ENCODE results near the gene ALMS1. TPM values are rescaled to one million over a fixed set of nuclear protein-coding genes. Genes with fewer than 3 reads are reported as not detected.
"Not testable (repeated sequence)": the region's sequence is repeated elsewhere in the genome, so short reads cannot be mapped to it uniquely, and the experiment has no call there.

ALMS1 gene
- total RNA-seq, 5 donors from 2014 or later (not counting 1 experiment from before 2014, with no cell fraction given): 25.1 to 31.1 (median 27.3) TPM

GRCh38 chr2:73614105-73614504 is 228.5 kb downstream of the ALMS1 start:
- H3K36me3 ChIP-seq (ENCODE audit: control insufficient read depth in 2 of 2, extremely low read depth in 1 of 2, insufficient read depth in 1 of 2, low read length in 1 of 2): no peaks in the 10 kb centered on the region
- 86% methylated on average over 1 of the region's 3 CpGs for WGBS (ENCODE audit: insufficient coverage)
- H3K4me3 Mint-ChIP-seq: no peak overlapping the region
- ChIA-PET POLR2A (no interaction called here), CTCF (no interaction called here)
- H3K4me1 ChIP-seq (ENCODE audit: control insufficient read depth in 1 of 2, extremely low read depth in 1 of 2, insufficient read depth in 2 of 2, low read length in 2 of 2): no peaks in the 10 kb centered on the region
- H3K27ac Mint-ChIP-seq: no peak overlapping the region
- no peaks in the 10 kb centered on the region for H3K9me3 Mint-ChIP-seq
- H3K4me3 ChIP-seq (ENCODE audit: control insufficient read depth in 1 of 2, extremely low read depth in 1 of 2, low read length in 1 of 2): no peak overlapping the region
- peaks cover 24% of the 10 kb centered on the region for H3K36me3 Mint-ChIP-seq
- no peak for ATAC-seq (replicated peaks in 1 of 4)
- H3K4me1 Mint-ChIP-seq: no peaks in the 10 kb centered on the region
- H3K9me3 ChIP-seq: no peaks in the 10 kb centered on the region
- H3K27me3 ChIP-seq (replicated peaks in 1 of 2; ENCODE audit: control insufficient read depth in 2 of 2, extremely low read depth in 1 of 2, insufficient read depth in 2 of 2, low read length in 1 of 2): peaks cover 0 to 3% of the 10 kb centered on the region in 2 experiments
- DNase-seq: no peak
- H3K27ac ChIP-seq (ENCODE audit: low read length): no peak overlapping the region
- H3K27me3 Mint-ChIP-seq: no peaks in the 10 kb centered on the region

- CTCF ChIA-PET: no interaction called here
- no peaks in the 10 kb centered on the region for H3K36me3 ChIP-seq (ENCODE audit: control insufficient read depth in 2 of 2, extremely low read depth in 1 of 2, insufficient read depth in 1 of 2, low read length in 1 of 2)
- DNase-seq (no peak), ATAC-seq (replicated peaks in 1 of 4) (no peak)
- H3K4me1 ChIP-seq (ENCODE audit: control insufficient read depth in 1 of 2, extremely low read depth in 1 of 2, insufficient read depth in 2 of 2, low read length in 2 of 2): no peaks in the 10 kb centered on the region
- H3K27me3 Mint-ChIP-seq: no peaks in the 10 kb centered on the region
- H3K27ac ChIP-seq (ENCODE audit: low read length): no peak overlapping the region
- H3K4me3 Mint-ChIP-seq: no peak overlapping the region
- H3K4me1 Mint-ChIP-seq: no peaks in the 10 kb centered on the region
- POLR2A ChIA-PET: interaction anchor here (0.5 to 0.6 kb wide), 2 partner anchors 585 to 1982 kb away, joined by 3 to 4 read pairs; no protein-coding TSS in a partner anchor
- H3K4me3 ChIP-seq (ENCODE audit: control insufficient read depth in 1 of 2, extremely low read depth in 1 of 2, low read length in 1 of 2): no peak overlapping the region
- peaks cover 18% of the 10 kb centered on the region for H3K36me3 Mint-ChIP-seq
- H3K9me3 ChIP-seq: no peaks in the 10 kb centered on the region
- peaks cover 0 to 3% of the 10 kb centered on the region in 2 experiments for H3K27me3 ChIP-seq (replicated peaks in 1 of 2; ENCODE audit: control insufficient read depth in 2 of 2, extremely low read depth in 1 of 2, insufficient read depth in 2 of 2, low read length in 1 of 2)
- H3K9me3 Mint-ChIP-seq: no peaks in the 10 kb centered on the region
- no peak overlapping the region for H3K27ac Mint-ChIP-seq
These were observed 229.4 kb downstream of the ALMS1 start for GRCh38 chr2:73614997-73615396.

GRCh38 chr2:73619925-73620324 is 234.3 kb downstream of the ALMS1 start:
- H3K27me3 Mint-ChIP-seq; ATAC-seq (replicated peaks in 1 of 4); H3K27me3 ChIP-seq (replicated peaks in 1 of 2; ENCODE audit: control insufficient read depth in 2 of 2, extremely low read depth in 1 of 2, insufficient read depth in 2 of 2, low read length in 1 of 2); H3K27ac Mint-ChIP-seq; H3K36me3 ChIP-seq (ENCODE audit: control insufficient read depth in 2 of 2, extremely low read depth in 1 of 2, insufficient read depth in 1 of 2, low read length in 1 of 2); CTCF ChIA-PET; DNase-seq; H3K27ac ChIP-seq (ENCODE audit: low read length); H3K9me3 Mint-ChIP-seq; H3K4me3 ChIP-seq (ENCODE audit: control insufficient read depth in 1 of 2, extremely low read depth in 1 of 2, low read length in 1 of 2); H3K4me3 Mint-ChIP-seq; H3K9me3 ChIP-seq; H3K4me1 ChIP-seq (ENCODE audit: control insufficient read depth in 1 of 2, extremely low read depth in 1 of 2, insufficient read depth in 2 of 2, low read length in 2 of 2); H3K4me1 Mint-ChIP-seq: not testable (repeated sequence)
- POLR2A ChIA-PET: interaction anchor here in 1 of 2 donors (0.6 kb wide), 1 partner anchor 16 kb away, joined by 3 read pairs; no protein-coding TSS in a partner anchor
- peaks cover 13% of the 10 kb centered on the region for H3K36me3 Mint-ChIP-seq
- 100% methylated on average over 1 of the region's 3 CpGs for WGBS (ENCODE audit: insufficient coverage)

- H3K4me3 ChIP-seq (ENCODE audit: control insufficient read depth in 1 of 2, extremely low read depth in 1 of 2, low read length in 1 of 2); ATAC-seq (replicated peaks in 1 of 4); H3K36me3 Mint-ChIP-seq; H3K36me3 ChIP-seq (ENCODE audit: control insufficient read depth in 2 of 2, extremely low read depth in 1 of 2, insufficient read depth in 1 of 2, low read length in 1 of 2); CTCF ChIA-PET; H3K9me3 ChIP-seq; POLR2A ChIA-PET; H3K27me3 Mint-ChIP-seq; H3K27me3 ChIP-seq (replicated peaks in 1 of 2; ENCODE audit: control insufficient read depth in 2 of 2, extremely low read depth in 1 of 2, insufficient read depth in 2 of 2, low read length in 1 of 2); H3K4me3 Mint-ChIP-seq; DNase-seq; H3K4me1 Mint-ChIP-seq; H3K9me3 Mint-ChIP-seq; H3K4me1 ChIP-seq (ENCODE audit: control insufficient read depth in 1 of 2, extremely low read depth in 1 of 2, insufficient read depth in 2 of 2, low read length in 2 of 2); H3K27ac Mint-ChIP-seq; H3K27ac ChIP-seq (ENCODE audit: low read length): not testable (repeated sequence)
These were observed 238.4 kb downstream of the ALMS1 start for GRCh38 chr2:73624036-73624435.

- H3K4me1 Mint-ChIP-seq; H3K4me3 Mint-ChIP-seq; CTCF ChIA-PET; H3K27ac Mint-ChIP-seq; ATAC-seq (replicated peaks in 1 of 4); H3K27me3 Mint-ChIP-seq; DNase-seq; H3K9me3 ChIP-seq; H3K4me3 ChIP-seq (ENCODE audit: control insufficient read depth in 1 of 2, extremely low read depth in 1 of 2, low read length in 1 of 2); H3K27ac ChIP-seq (ENCODE audit: low read length); POLR2A ChIA-PET; H3K36me3 Mint-ChIP-seq; H3K4me1 ChIP-seq (ENCODE audit: control insufficient read depth in 1 of 2, extremely low read depth in 1 of 2, insufficient read depth in 2 of 2, low read length in 2 of 2); H3K36me3 ChIP-seq (ENCODE audit: control insufficient read depth in 2 of 2, extremely low read depth in 1 of 2, insufficient read depth in 1 of 2, low read length in 1 of 2); H3K27me3 ChIP-seq (replicated peaks in 1 of 2; ENCODE audit: control insufficient read depth in 2 of 2, extremely low read depth in 1 of 2, insufficient read depth in 2 of 2, low read length in 1 of 2); H3K9me3 Mint-ChIP-seq: not testable (repeated sequence)
- no CpG with 5 or more reads among the region's 9 CpGs for WGBS (ENCODE audit: insufficient coverage)
These were observed 239.0 kb downstream of the ALMS1 start for GRCh38 chr2:73624625-73625024.

- H3K27ac ChIP-seq (ENCODE audit: low read length); H3K4me3 ChIP-seq (ENCODE audit: control insufficient read depth in 1 of 2, extremely low read depth in 1 of 2, low read length in 1 of 2); ATAC-seq (replicated peaks in 1 of 4); H3K4me3 Mint-ChIP-seq; H3K27me3 ChIP-seq (replicated peaks in 1 of 2; ENCODE audit: control insufficient read depth in 2 of 2, extremely low read depth in 1 of 2, insufficient read depth in 2 of 2, low read length in 1 of 2); H3K27me3 Mint-ChIP-seq; H3K36me3 ChIP-seq (ENCODE audit: control insufficient read depth in 2 of 2, extremely low read depth in 1 of 2, insufficient read depth in 1 of 2, low read length in 1 of 2); H3K4me1 Mint-ChIP-seq; DNase-seq; H3K9me3 Mint-ChIP-seq; H3K9me3 ChIP-seq; H3K4me1 ChIP-seq (ENCODE audit: control insufficient read depth in 1 of 2, extremely low read depth in 1 of 2, insufficient read depth in 2 of 2, low read length in 2 of 2); H3K36me3 Mint-ChIP-seq; H3K27ac Mint-ChIP-seq; CTCF ChIA-PET: not testable (repeated sequence)
- POLR2A ChIA-PET: interaction anchor here in 1 of 2 donors (0.6 kb wide), 1 partner anchor 882 kb away, joined by 3 read pairs; no protein-coding TSS in a partner anchor
- 0% methylated on average over 1 of the region's 5 CpGs for WGBS (ENCODE audit: insufficient coverage)
These were observed 240.6 kb downstream of the ALMS1 start for GRCh38 chr2:73626237-73626636.

- H3K27ac ChIP-seq (ENCODE audit: low read length); H3K36me3 ChIP-seq (ENCODE audit: control insufficient read depth in 2 of 2, extremely low read depth in 1 of 2, insufficient read depth in 1 of 2, low read length in 1 of 2); CTCF ChIA-PET; H3K27me3 ChIP-seq (replicated peaks in 1 of 2; ENCODE audit: control insufficient read depth in 2 of 2, extremely low read depth in 1 of 2, insufficient read depth in 2 of 2, low read length in 1 of 2); H3K36me3 Mint-ChIP-seq; H3K27ac Mint-ChIP-seq; POLR2A ChIA-PET; H3K9me3 Mint-ChIP-seq; H3K4me3 ChIP-seq (ENCODE audit: control insufficient read depth in 1 of 2, extremely low read depth in 1 of 2, low read length in 1 of 2); DNase-seq; ATAC-seq (replicated peaks in 1 of 4); H3K9me3 ChIP-seq; H3K27me3 Mint-ChIP-seq; H3K4me1 Mint-ChIP-seq; H3K4me3 Mint-ChIP-seq; H3K4me1 ChIP-seq (ENCODE audit: control insufficient read depth in 1 of 2, extremely low read depth in 1 of 2, insufficient read depth in 2 of 2, low read length in 2 of 2): not testable (repeated sequence)
- WGBS (ENCODE audit: insufficient coverage): 40% methylated on average over 1 of the region's 2 CpGs
These were observed 242.9 kb downstream of the ALMS1 start for GRCh38 chr2:73628493-73628892.
